Cardiac fibroblast (primary cell): ENCODE measurements around the gene SIAH2.

Experiments used
- DNase-seq, 2 donors: peaks; one replicate each; pipeline versions ENCODE4 v3.0.0 to v3.0.0-alpha.2; 2010; ENCODE audit warnings: low read depth in 2 of 2
- H3K4me3 ChIP-seq, 2 donors: replicated peaks in 1 of 2; 1 replicate in 1 of 2; 2 replicates in 1 of 2; pipeline ENCODE4 v1.5.1; 2011; ENCODE audit warnings: low read depth in 2 of 2, low read length in 2 of 2, mild to moderate bottlenecking in 2 of 2, moderate library complexity in 1 of 2
- TF ChIP-seq, protein P1 (sequence below): IDR thresholded peaks from one replicate; pipeline ENCODE4 v1.5.1; 2011; ENCODE audit warnings: low read depth, mild to moderate bottlenecking, low read length, inconsistent platforms

SIAH2 gene

DNA sequence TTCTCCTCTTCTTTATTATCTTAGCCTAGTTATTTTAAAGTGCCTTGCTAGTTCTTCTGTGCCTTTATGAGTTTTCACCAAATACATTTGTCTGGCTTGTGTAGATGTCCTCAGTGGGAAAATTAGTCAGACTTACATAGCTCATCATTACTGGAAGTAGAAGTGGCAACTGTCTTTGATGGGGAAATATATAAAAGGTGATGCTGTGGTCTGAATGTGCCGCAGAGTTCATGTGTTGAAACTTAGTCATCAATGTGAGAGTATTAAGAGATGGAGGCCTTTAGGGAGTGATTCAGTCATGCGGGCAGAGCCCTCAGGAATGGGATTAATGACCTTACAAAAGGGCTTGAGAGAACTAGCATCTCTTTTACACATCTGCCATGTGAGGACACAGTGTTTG lies 52.9 kb downstream of the SIAH2 start:
- DNase-seq, result no peak
- no peak overlapping the region for H3K4me3 ChIP-seq
- TF ChIP-seq, protein P1, sequence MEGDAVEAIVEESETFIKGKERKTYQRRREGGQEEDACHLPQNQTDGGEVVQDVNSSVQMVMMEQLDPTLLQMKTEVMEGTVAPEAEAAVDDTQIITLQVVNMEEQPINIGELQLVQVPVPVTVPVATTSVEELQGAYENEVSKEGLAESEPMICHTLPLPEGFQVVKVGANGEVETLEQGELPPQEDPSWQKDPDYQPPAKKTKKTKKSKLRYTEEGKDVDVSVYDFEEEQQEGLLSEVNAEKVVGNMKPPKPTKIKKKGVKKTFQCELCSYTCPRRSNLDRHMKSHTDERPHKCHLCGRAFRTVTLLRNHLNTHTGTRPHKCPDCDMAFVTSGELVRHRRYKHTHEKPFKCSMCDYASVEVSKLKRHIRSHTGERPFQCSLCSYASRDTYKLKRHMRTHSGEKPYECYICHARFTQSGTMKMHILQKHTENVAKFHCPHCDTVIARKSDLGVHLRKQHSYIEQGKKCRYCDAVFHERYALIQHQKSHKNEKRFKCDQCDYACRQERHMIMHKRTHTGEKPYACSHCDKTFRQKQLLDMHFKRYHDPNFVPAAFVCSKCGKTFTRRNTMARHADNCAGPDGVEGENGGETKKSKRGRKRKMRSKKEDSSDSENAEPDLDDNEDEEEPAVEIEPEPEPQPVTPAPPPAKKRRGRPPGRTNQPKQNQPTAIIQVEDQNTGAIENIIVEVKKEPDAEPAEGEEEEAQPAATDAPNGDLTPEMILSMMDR, result no peak

DNA sequence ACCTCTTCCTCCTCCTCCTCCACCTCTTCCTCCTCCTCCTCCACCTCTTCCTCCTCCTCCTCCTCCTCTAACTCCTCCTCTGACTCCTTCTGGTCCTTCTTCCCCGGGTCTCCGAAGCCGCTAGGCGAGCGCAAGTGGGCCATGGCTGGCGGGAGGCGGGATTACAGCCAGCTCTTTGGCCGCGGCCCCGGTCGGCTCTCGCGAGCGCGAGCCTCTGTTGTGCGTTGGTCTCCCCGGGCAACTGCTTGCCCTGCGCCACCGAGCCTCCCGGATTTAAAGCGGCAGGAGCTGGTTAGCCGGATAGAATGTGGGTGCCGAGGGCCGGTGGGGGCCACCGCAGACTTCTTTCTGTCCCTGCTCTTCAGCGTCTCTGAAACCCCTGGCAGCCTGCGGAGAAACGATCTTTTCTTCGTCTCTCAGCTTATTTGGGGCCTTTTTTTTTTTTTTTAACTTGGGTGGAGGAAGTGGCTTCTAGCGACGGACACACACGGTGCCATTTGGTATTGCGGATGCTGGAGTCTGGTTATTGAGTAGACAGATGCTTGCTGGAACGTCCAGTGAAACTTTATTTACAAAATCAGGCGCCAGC lies 59.1 kb downstream of the SIAH2 start, which contains the start of gene ERICH6:
TSS of gene ERICH6 (minus strand) at position 165 of the 589 bp plus-strand sequence. CDS start at position 143, 22 bp downstream.
- peak; percentile 92 to 93 for DNase-seq
- TF ChIP-seq, protein P1, result peak; percentile 13
- peak within 1 kb of the TSS; percentile 54 to 69 for H3K4me3 ChIP-seq

DNA sequence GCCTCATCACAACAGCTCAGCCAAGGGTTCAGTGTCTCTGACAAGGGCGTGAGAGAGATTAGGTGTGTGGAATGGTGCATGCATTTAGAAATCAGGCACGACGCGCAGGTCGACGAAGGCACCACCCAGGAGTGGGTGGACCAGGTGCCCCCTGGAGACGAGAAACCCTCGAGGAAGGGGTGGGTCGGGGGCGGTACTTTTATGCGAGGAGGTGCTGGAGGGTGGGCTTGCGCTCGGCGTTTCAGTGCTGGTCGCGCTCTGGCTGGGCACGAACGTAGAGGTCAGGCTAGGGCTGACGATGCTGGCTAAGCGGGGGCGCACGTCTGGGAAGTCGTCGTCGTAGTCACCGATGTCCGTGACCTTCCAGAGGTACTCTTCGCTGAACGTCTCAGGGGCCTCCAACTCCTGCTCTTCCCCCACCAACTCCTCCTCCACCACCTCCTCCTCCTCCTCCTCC lies 59.6 kb downstream of the SIAH2 start:
- peak overlapping the region; percentile 54 to 69 for H3K4me3 ChIP-seq
- DNase-seq, result peak in 1 of 2 donors; percentile 21
- TF ChIP-seq, protein P1, result no peak

DNA sequence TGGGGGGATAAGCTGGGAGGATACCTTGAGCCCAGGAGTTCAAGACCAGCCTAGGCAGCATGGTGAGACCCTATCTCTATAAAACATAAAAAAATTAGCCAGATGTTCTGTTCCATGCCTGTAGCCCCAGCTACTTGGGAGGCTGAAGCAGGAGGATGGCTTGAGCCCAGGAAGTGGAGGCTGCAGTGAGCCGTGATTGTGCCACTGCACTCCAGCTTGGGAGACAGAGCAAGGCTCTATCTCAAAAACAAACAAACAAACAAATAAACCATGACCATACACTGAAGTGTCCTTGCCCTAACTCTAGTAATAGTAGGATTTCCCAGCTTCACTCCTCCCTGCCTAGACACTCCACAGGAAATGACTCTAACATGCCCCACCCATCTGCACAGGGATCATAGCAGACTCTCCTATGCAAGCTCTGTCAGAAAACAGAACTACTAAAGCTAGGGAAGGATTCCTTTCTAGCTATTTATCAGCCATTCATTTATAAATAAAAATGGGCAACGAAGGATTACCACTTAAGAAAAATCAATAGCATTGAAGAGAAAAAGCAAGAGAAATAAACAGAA lies 63.8 kb downstream of the SIAH2 start:
- TF ChIP-seq, protein P1, result no peak
- H3K4me3 ChIP-seq, result no peak overlapping the region
- DNase-seq, result peak; percentile 58 to 81

DNA sequence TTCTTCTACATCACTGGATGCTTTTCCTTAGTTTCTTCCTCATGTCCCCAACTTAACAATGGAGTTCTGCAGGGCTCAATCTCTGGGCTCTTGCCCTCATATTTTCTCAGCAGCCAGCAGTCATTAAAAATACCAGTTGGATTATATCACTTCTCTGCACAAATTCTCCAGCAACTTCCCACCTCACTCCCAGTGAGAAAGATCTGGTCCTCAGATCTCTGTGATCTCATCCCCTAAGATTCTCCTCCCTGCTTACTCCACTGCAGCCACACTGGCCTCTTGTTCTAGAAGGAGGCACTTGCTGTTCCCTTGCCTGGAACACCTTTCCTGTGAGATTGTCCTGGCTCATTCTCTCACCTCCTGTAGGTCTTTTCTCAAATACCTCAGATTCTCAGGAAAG lies 65.3 kb downstream of the SIAH2 start:
- TF ChIP-seq, protein P1, result no peak
- H3K4me3 ChIP-seq, result no peak overlapping the region
- DNase-seq, result peak in 1 of 2 donors; percentile 20

DNA sequence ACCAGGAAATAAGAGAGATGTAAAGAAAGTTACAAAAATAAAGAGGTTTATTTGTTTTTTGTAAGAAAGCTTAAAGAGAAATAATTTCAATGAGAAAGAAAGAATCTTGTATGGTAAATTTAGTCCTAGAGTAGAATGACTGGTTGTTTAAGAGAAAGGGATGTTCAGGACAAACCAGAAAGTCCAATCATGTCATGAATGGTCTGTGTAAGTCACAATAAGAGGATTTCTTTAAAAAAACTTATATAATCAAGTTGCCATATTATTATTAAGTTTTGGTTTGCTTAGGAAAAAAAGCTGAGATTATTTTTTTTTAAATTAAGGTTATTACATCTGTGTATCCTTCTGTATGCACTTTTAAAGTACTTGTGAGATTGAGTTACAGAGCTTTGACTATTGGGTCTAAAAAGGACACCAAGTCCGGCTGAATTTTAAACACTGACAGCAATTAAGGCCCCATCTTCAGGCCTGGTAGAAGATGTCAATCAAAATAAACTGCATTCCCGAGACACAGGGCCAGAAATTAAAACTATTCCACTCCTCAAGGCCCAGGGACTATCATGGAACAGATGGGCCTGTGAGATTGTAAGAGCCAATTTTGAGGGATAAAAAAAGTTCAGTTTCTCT lies 71.4 kb downstream of the SIAH2 start:
- no peak for DNase-seq
- no peak overlapping the region for H3K4me3 ChIP-seq
- TF ChIP-seq, protein P1, result no peak
